NCI-H128 (cell line): ENCODE measurements around the gene GPC2.
"Not testable (repeated sequence)": the region's sequence is repeated elsewhere in the genome, so short reads cannot be mapped to it uniquely, and the experiment has no call there.

Experiments
- DNase-seq: peaks from one replicate; lab custom pipeline; 2025; ENCODE audit not compliant: unreplicated experiment; lab: John Stamatoyannopoulos, UW

GPC2 gene

DNA sequence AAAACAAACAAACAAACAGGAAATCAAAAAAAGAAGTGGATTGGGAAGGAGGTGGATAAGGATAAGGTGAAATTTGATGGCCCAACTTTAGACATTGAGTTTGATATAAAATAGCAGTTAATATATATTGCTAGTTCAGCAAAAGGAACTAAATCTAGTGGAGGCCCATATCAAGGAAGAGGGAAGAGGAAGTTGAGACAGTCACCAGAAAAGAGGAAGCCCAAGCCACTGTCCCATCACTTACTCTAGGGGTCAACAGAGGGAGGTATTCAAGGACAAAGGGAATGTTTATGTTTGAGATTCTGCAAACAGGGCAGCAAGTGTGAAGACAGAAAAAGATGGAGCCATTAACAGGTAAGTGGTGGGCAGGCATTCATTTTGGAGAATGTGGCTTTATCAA is 24.8 kb downstream of the GPC2 start:
- no peak for DNase-seq

GRCh38 chr7:100148559-100149328 is 28.4 kb downstream of the GPC2 start, which contains the start of gene LAMTOR4:
Gene LAMTOR4 (plus strand): TSS chr7:100148918. CDS start chr7:100148973, 55 bp downstream.
- peak; percentile 98 for DNase-seq

DNA sequence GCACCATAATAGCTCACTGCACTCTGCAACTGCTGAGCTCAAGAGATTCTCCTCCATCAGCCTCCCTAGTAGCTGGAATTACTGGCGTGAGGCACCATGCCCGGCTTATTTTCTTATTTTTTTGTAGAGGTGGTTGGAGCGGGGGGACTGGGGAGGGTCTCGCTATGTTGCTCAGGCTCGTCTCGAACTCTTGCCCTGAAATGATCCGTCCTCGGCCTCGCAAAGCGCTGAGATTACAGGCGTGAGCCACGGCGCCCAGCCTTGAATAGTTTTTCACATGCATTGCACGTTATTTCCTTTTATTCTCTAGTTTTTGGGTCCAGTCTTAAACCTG is 29.0 kb downstream of the GPC2 start:
- DNase-seq = no peak

DNA sequence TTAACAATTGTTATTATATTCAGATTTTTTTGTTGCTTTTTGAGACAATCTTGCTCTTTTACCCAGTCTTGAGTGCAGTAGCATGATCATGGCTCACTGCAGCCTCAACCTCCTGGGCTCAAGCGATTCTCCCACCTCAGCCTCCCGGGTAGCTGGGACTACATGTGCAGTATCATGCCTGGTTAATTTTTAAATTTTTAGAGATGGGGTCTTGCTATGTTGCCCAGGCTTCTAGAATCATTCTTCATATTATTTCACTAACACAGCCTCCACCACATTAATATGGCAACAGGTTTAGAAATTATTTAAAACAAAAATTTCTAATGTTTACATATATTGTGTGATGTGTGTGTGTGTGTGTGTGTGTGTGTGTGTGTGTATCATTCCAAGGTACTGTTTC is 29.9 kb downstream of the GPC2 start:
- DNase-seq = no peak

DNA sequence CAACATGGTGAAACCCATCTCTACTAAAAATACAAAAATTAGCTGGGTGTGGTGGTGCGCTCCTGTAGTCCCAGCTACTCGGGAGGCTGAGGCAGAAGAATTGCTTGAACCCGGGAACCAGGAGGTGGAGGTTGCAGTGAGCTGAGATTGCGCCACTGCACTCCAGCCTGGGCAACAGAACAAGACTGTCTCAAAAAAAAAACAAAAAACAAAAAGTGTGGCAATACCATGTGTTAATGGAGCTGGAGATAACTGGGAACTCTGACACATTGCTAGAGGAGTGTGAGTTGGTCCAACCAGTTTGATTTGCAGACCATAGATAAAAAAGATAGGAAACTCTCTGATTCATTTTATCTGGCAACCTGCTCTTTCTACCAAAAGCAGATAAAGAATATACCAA is 30.8 kb downstream of the GPC2 start:
- DNase-seq = not testable (repeated sequence)

DNA sequence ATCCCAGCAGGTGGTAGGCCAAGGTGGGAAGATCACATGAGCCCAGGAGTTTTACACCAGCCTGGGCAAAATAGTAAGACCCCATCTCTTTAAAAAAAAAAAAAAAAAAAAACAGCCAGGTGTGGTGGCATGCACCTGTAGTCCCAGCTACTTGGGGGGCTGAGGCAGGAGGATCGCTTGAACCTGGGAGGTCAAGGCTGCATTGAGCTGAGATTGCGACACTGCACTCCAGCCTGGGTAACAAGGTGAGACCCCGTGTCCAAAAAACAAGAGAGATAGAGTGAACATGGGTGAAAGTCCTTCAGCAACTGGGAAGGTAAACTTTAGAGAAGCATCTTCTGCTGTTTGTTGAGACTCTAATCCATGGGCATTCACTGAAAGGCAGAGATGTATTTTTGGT is 34.7 kb downstream of the GPC2 start:
- no peak for DNase-seq

DNA sequence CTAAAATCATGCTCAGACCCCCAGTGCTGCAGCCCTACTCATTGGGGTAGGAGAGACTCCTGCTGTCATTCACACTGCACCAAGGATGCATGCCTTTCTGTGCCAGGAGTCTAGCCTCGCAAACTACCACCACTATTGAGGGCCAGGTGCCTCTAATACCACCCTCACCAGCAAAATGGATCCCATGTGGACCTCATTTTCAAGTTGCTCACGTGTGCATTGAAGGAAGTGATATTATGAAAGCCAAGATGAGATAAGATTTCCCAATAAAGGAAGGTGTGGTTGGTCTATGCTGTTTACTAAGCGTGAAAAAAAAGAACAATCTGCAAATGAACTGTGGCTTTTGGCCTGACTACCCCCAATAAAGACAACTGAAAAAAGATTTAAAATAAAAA is 35.6 kb downstream of the GPC2 start:
- DNase-seq = no peak

DNA sequence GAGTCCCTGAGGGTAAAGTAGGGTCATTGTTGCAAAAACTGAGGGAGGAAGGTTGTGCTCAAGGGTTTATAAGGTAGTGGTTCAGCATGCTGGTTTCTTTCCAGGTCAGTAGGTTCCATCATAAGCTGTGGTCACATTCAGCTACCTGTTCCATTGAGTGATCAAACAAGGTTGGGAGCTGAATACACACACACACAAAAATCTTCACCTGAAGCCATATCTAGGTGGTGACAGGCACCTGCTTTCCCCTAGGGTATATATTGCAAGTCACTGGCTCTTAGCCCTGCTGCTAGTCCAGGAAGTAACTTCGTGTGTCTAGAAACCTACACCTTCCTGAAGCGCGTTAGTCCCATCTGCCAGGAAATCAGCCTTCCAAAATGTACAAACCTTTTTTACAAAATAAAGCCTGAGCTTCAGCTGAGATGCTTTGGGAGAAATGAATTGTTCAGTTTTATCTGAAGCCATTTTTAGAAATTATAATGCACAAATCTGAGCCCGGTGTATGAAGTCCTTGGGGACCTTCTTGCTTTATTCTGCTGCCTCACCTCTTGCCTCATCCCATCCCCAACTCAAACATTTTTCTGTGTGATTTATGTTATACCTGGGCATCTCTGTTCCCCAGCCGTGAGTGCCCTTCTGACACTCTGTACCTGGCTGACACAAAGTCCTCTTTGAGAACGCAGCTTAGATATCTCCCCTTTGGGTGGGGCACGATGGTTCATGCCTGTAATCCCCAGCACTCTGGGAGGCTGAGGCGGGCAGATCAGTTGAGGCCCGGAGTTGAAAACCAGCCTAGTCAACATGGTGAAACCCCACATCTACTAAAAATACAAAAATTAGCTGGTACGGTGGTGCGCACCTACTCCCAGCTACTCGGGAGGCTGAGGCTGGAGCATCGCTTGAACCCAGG is 39.1 kb downstream of the GPC2 start:
- DNase-seq = no peak

DNA sequence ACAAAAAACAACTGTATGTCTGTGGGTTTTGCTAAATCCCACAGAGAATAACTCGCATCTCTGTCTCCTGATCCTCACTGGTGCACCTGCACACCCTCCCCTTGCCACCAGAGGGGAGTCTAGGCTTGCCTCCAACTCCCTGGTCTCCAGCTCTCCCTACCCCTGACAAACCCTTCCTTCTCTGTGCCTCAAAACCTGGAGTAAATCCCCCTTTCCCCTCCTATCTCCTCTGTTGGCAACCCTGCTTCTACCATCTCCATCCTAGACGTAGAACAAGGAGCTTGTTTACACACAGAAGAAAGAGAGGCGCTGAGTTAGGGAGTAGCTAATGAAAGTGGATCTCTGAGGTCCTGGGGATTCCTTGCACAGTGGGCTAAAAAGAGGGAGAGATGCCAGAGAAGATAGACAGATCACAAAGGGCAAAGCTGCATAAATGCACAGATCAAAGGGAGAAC is 44.5 kb downstream of the GPC2 start:
- DNase-seq = peak; percentile 55

- DNase-seq = no peak
Observed at GRCh38 chr7:100132126-100132525, 45.1 kb downstream of the GPC2 start.

- peak; percentile 58 for DNase-seq
Observed at GRCh38 chr7:100130608-100131453, 46.4 kb downstream of the GPC2 start.

GRCh38 chr7:100130220-100130607 is 47.0 kb downstream of the GPC2 start:
- not testable (repeated sequence) for DNase-seq

DNA sequence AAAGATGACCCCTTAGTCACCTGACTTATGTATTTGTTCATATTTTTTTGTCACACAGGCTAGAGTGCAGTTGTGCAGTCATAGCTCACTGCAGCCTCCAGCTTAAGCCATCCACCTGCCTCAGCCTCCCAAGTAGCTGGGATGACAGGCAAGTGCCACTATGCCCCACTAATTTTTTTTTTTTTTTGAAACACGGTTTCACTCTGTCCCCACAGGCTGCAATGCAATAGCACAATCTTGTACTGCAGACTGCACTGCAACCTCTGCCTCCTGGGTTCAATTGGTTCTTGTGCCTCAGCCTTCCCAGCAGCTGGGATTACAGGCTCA is 48.6 kb downstream of the GPC2 start:
- no peak for DNase-seq

- no peak for DNase-seq
Observed at GRCh38 chr7:100127866-100128636, 49.1 kb downstream of the GPC2 start.

DNA sequence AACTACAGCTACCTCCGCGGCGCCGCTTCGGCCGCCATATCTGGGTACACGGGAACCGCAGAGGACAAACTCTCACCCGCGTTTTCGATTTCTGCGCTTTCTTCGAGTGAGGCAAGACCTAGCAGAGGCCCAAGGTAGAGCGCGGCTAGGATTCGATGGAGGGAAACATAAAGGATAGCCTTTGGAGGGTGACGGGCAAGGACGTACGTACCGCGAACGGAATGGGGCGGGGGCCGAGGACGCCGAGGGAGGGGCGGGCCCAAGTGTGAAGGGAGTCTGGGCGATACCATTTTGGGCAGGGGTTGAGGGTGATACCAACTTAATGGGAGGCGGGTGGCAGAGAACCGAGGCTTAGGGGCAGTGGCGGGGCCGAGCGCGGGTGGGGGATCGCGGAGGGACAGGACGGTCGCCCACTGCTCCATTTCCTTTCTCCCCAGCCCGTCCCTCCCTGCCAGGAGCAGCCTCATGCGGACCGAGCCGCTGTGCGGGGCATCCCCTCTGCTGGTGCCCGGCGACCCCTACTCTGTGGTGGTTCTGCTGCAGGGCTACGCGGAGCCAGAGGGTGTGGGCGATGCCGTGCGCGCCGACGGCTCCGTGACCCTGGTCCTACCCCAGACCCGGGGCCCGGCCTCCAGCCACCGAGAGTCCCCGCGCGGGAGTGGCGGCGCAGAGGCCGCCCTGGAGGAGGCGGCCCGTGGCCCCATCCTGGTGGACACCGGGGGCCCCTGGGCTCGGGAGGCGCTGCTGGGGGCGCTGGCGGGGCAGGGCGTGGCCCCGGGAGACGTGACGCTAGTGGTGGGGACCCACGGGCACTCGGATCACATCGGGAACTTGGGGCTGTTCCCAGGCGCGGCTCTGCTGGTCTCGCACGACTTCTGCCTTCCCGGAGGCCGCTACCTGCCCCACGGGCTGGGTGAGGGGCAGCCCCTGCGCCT is 50.0 kb downstream of the GPC2 start, which contains the start of gene MBLAC1:
TSS of gene MBLAC1 (plus strand) at position 37 of the 935 bp plus-strand sequence. CDS start at position 466, 429 bp downstream.
- DNase-seq = peak; percentile 82

DNA sequence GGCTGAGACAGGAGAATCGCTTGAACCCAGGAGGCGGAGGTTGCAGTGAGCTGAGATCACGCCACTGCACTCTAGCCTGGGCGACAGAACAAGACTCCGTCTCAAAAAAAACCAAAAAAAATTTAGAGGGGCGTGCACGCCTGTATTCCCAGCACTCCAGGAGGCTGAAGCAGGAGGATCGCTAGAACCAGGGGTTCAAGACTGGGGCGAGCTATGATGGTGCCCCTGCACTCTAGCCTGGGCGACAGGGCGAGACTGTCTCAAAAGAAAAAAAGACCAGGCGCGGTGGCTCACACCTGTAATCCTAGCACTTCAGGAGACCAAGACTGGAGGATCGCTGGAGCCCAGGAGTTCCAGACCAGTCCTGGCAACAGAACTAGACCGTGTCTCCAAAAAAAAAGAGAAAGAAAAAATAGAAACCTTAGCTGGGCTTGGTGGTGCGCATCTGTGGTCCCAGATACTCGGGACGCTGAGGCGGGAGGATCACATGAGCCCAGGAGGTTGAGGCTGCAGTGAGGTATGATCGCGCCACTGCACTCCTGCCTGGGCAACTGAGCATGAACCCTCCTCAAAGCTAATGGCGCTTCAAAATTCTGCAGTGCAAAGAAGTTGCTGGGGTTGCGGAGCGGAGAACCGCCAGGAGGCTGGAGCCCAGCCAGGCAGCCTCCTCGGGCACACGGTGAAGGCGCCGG is 50.8 kb downstream of the GPC2 start:
- DNase-seq = no peak

DNA sequence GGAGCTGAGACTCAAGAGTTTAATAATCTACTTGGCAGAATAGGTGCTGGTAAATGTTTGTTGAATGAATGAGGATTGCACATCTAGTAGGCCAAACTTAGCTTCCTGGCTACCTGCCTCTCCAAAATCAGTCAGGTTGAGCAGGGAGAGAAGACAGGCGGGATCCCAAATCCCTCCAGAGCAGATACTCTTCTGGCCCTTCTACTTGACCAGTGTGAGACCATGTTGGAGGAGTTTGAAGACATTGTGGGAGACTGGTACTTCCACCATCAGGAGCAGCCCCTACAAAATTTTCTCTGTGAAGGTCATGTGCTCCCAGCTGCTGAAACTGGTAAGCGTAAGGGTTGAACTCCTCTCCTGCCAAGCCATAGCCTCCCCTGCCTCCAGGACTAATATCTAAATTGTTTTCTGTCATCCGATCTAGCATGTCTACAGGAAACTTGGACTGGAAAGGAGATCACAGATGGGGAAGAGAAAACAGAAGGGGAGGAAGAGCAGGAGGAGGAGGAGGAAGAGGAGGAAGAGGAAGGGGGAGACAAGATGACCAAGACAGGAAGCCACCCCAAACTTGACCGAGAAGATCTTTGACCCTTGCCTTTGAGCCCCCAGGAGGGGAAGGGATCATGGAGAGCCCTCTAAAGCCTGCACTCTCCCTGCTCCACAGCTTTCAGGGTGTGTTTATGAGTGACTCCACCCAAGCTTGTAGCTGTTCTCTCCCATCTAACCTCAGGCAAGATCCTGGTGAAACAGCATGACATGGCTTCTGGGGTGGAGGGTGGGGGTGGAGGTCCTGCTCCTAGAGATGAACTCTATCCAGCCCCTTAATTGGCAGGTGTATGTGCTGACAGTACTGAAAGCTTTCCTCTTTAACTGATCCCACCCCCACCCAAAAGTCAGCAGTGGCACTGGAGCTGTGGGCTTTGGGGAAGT is 52.6 kb downstream of the GPC2 start:
- no peak for DNase-seq

DNA sequence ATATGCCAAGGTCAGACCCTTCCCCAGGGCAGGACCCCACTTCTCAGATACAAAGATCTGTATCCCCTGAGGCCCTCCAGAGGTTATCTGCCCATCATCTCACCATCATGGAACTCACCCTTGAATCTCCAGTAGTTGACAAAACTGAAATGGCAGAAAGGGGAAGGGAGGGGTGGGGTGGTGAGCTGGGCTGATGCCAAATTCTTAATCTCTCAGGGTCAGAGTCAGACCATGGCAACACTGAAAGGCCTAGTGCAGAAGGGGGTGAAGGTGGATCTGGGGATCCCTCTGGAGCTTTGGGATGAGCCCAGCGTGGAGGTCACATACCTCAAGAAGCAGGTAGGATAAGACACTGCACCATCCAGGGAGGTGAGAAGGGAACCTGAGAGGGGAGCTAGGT is 54.6 kb downstream of the GPC2 start:
- no peak for DNase-seq
